Body of pancreas (tissue), 4 donors: ENCODE data around the gene USP32. TPM values are rescaled to one million over a fixed set of nuclear protein-coding genes. Genes with fewer than 3 reads are reported as not detected.

ENCODE experiments used
- ATAC-seq: fragments of 150-250 bp; one replicate; pipeline ENCODE4 v1.9.1; 2016
- DNase-seq, 4 donors: peaks; one replicate each; pipeline ENCODE4 v3.0.0-alpha.2; 2019
- H3K27ac ChIP-seq, 4 donors: fragments of 200-600 bp; sonication (generic); 1 replicate in 3 of 4; 2 replicates in 1 of 4; pipeline versions ENCODE4 v1.5.1 to v1.6.1; 2016 to 2019; ENCODE audit warnings: mild to moderate bottlenecking in 1 of 4, mixed read lengths in 1 of 4, moderate library complexity in 1 of 4
- H3K27me3 ChIP-seq, 2 donors: fragments of 200-600 bp; sonication (generic); one replicate each; pipeline ENCODE4 v1.6.0; 2016; ENCODE audit warnings: mild to moderate bottlenecking in 1 of 2
- H3K36me3 ChIP-seq, 2 donors: fragments of 200-600 bp; sonication (generic); replicated peaks in 1 of 2; 2 replicates each; pipeline ENCODE4 v1.5.1; 2016; ENCODE audit warnings: low read depth in 2 of 2; ENCODE audit not compliant: insufficient read depth in 1 of 2
- H3K4me1 ChIP-seq: fragments of 200-600 bp; sonication (generic); one replicate; pipeline ENCODE4 v1.6.0; 2016
- H3K4me3 ChIP-seq, 2 donors: fragments of 200-600 bp; sonication (generic); 1 replicate in 1 of 2; 2 replicates in 1 of 2; pipeline ENCODE4 v1.5.1; 2016 to 2019
- H3K9me3 ChIP-seq, 3 donors: fragments of 200-600 bp; sonication (generic); 1 replicate in 2 of 3; 2 replicates in 1 of 3; pipeline ENCODE4 v1.5.1; 2016
- POLR2A ChIP-seq, 3 donors: fragments of 450-650 bp; IDR thresholded peaks; one replicate each; pipeline ENCODE4 v1.6.1; 2016; ENCODE audit warnings: antibody characterized with exemption in 3 of 3, mild to moderate bottlenecking in 2 of 3
- WGBS, 2 donors: methylation state at CpG; one replicate each; pipeline ENCODE4 v1.1.5; 2017; 5-methylcytosine and 5-hydroxymethylcytosine counted together
- intact Hi-C: fragments of 100-400 bp; cut with DNase I; formaldehyde crosslinking; loops from one replicate; pipeline ENCODE4 v1.15.1; 2023
- total RNA-seq, 2 donors: library from RNA; depleted of rRNA; stranded (reverse); fragments of >200 nt; gene quantifications; one replicate each; pipeline ENCODE4 v1.1.0, GENCODE V29; 2016
- TF ChIP-seq, protein P1 (sequence below), 7 experiments: fragments of 450-650 bp in 4 of 7; fragments of 200-600 bp in 3 of 7; sonication (generic) in 3 of 7; IDR thresholded peaks; one replicate each; pipeline ENCODE4 v1.5.1; 2016 to 2019; ENCODE audit warnings: antibody characterized with exemption in 7 of 7

USP32 gene
- total RNA-seq, 2 donors from 2014 or later = 15.8 to 19.7 TPM

DNA sequence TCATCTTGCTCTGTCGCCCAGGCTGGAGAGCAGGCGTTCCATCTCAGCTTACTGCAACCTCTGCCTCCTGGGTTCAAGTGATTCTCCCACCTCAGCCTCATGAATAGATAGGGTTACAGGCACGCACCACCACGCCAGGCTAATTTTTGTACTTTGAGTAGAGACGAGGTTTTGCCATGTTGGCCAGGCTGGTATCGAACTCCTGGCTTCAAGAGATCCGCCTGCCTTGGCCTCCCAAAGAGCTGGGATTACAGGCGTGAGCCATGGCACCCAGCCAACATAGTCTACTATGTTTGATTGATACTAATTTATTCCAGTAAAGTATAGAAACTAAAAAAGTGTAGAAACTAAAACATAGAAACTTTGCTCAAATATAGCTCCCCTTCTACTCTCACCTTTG is 147.3 kb downstream of the USP32 start:
- H3K4me3 ChIP-seq = no peak overlapping the region
- DNase-seq = no peak
- H3K36me3 ChIP-seq = no peaks in the 10 kb centered on the region
- H3K9me3 ChIP-seq = no peaks in the 10 kb centered on the region
- WGBS, 2 donors = 94% methylated on average over 8 of the region's 8 CpGs
- H3K27ac ChIP-seq = no peak overlapping the region
- intact Hi-C loops = no loop called here
- ATAC-seq = no peak
- H3K27me3 ChIP-seq = no peaks in the 10 kb centered on the region
- TF ChIP-seq POLR2A (IDR thresholded peaks at IDR 0.05) = no peak
- TF ChIP-seq, protein P1, sequence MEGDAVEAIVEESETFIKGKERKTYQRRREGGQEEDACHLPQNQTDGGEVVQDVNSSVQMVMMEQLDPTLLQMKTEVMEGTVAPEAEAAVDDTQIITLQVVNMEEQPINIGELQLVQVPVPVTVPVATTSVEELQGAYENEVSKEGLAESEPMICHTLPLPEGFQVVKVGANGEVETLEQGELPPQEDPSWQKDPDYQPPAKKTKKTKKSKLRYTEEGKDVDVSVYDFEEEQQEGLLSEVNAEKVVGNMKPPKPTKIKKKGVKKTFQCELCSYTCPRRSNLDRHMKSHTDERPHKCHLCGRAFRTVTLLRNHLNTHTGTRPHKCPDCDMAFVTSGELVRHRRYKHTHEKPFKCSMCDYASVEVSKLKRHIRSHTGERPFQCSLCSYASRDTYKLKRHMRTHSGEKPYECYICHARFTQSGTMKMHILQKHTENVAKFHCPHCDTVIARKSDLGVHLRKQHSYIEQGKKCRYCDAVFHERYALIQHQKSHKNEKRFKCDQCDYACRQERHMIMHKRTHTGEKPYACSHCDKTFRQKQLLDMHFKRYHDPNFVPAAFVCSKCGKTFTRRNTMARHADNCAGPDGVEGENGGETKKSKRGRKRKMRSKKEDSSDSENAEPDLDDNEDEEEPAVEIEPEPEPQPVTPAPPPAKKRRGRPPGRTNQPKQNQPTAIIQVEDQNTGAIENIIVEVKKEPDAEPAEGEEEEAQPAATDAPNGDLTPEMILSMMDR (IDR thresholded peaks at IDR 0.05) = no peak
- H3K4me1 ChIP-seq = no peaks in the 10 kb centered on the region

DNA sequence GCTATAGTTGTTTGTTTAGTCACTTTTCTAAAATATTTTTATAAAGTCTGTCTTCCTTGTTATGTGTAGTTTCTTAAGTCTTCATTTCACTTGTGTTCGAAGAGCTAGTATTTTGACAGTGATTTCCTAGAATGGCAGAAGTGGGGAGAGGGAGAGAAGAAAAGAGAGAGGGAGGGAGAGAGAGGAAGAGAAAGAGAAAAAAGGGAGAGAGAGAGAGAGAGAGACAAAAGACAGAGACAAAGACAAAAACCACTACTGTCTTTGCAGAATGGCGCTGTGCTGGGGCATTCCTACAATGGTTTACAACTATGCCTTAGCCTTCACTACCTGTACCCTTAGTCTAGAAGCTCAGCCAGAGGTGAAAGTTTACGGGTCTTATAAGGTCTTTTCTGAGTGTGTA is 151.6 kb downstream of the USP32 start:
- no peaks in the 10 kb centered on the region for H3K27me3 ChIP-seq
- H3K4me3 ChIP-seq = no peak overlapping the region
- intact Hi-C loops = no loop called here
- DNase-seq (no peak), ATAC-seq (no peak)
- H3K27ac ChIP-seq = no peak overlapping the region
- H3K4me1 ChIP-seq = no peaks in the 10 kb centered on the region
- WGBS, 2 donors = 96 to 97% methylated on average over 3 of the region's 3 CpGs
- peaks cover 0 to 2% of the 10 kb centered on the region in 2 donors for H3K36me3 ChIP-seq
- TF ChIP-seq, protein P1 (IDR thresholded peaks at IDR 0.05) = no peak
- TF ChIP-seq POLR2A (IDR thresholded peaks at IDR 0.05) = no peak
- H3K9me3 ChIP-seq = no peaks in the 10 kb centered on the region

DNA sequence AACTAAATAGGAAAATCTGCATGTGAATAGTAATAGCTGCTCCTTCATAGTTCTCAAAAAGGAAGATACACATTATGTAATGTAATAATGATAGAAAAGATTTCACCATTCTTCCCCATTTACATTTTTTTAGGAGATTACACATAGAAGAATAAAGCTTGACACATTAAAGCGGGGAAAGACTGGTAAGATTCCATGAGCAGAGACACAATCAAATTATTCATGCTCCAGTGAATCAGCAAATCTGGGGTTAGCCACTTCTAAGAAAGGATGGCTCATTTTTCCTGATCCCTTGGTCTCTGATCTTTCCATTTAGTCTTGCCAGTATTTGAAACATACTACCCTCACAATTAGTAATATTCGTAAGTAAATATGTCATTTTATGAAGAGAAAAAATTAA is 160.2 kb downstream of the USP32 start:
- H3K36me3 ChIP-seq = peaks cover 0 to 7% of the 10 kb centered on the region in 2 donors
- H3K9me3 ChIP-seq = no peaks in the 10 kb centered on the region
- no peaks in the 10 kb centered on the region for H3K27me3 ChIP-seq
- H3K4me1 ChIP-seq = no peaks in the 10 kb centered on the region
- TF ChIP-seq, protein P1 (IDR thresholded peaks at IDR 0.05) = no peak
- no peak for TF ChIP-seq POLR2A (IDR thresholded peaks at IDR 0.05)
- H3K4me3 ChIP-seq = no peak overlapping the region
- intact Hi-C loops = no loop called here
- 86 to 94% methylated on average over 2 of the region's 2 CpGs for WGBS, 2 donors
- no peak for DNase-seq
- no peak for ATAC-seq
- H3K27ac ChIP-seq = no peak overlapping the region

DNA sequence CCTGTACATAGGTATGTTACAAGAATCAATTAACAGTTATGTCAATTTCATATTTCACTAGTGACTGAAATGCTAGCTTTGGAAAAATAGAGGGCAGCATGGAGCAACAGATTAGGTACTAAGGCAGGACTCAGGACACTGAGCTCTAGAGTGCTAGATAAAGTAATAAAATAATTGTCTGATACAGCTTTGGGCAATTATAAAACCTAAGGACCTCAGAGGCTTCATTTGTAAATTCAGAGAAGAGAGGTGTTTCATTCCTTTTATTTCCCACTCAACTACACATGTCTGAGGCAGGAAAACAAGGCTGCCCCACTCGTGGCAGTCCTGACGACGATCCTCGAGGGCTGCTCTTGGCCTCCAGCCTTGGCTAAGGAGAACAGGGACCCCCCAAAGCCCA is 160.7 kb downstream of the USP32 start:
- TF ChIP-seq, protein P1 (IDR thresholded peaks at IDR 0.05) = peak in 6 of 7 experiments; percentile 17 to 43 (median 26)
- TF ChIP-seq POLR2A (IDR thresholded peaks at IDR 0.05) = no peak
- Histone ChIP-seq H3K9me3 (no peaks in the 10 kb centered on the region), H3K27me3 (no peaks in the 10 kb centered on the region), H3K4me3 (no peak overlapping the region), H3K27ac (no peak overlapping the region), H3K4me1 (no peaks in the 10 kb centered on the region), H3K36me3 (peaks cover 0 to 7% of the 10 kb centered on the region in 2 donors)
- ATAC-seq = no peak
- WGBS, 2 donors = 94 to 95% methylated on average over 4 of the region's 4 CpGs
- intact Hi-C loops = no loop called here
- no peak for DNase-seq

DNA sequence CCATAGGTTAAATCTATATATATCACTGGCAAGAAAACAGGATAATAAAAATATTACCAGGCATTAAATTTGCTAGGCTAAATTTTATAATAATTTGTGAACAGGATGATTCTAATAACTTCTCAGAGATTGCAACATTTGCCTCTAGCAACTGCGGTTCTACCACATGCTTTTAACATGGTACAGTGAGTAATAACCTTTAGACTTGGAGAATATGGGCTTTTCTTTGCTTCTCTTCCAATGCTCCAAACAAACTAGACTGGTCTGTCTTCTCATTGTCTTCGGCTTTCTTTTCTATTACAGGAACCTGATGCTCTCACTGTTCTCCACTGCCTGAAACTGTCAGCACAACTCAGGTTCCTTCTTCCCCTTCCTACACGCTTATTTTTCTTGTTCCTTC is 161.6 kb downstream of the USP32 start:
- H3K36me3 ChIP-seq = peaks cover 0 to 8% of the 10 kb centered on the region in 2 donors
- no peaks in the 10 kb centered on the region for H3K4me1 ChIP-seq
- DNase-seq (no peak), ATAC-seq (no peak)
- no peak for TF ChIP-seq POLR2A (IDR thresholded peaks at IDR 0.05)
- TF ChIP-seq, protein P1 (IDR thresholded peaks at IDR 0.05) = no peak
- H3K9me3 ChIP-seq = no peaks in the 10 kb centered on the region
- intact Hi-C loops = no loop called here
- no peak overlapping the region for H3K4me3 ChIP-seq
- no peak overlapping the region for H3K27ac ChIP-seq
- WGBS, 2 donors = 90 to 96% methylated on average over 3 of the region's 3 CpGs
- H3K27me3 ChIP-seq = no peaks in the 10 kb centered on the region
